Liver (tissue), 9 donors: ENCODE data around the gene SLC6A18. TPM values are rescaled to one million over a fixed set of nuclear protein-coding genes. Genes with fewer than 3 reads are reported as not detected.

Source experiments
- DNase-seq: peaks from one replicate; pipeline ENCODE4 v3.0.0-alpha.2; 2017; ENCODE audit warnings: low spot score
- H3K27ac ChIP-seq, 2 donors: one replicate each; pipeline ENCODE4 v1.7.0; 2013; ENCODE audit warnings: inconsistent platforms in 2 of 2, low read length in 2 of 2, control low read depth in 1 of 2, low read depth in 1 of 2, mild to moderate bottlenecking in 1 of 2
- H3K27me3 ChIP-seq, 4 donors: one replicate each; pipeline versions ENCODE4 v1.6.1 to v1.7.0; 2013; ENCODE audit warnings: low read length in 3 of 4, inconsistent platforms in 1 of 4, mild to moderate bottlenecking in 1 of 4, moderate library complexity in 1 of 4; ENCODE audit not compliant: control insufficient read depth in 4 of 4, insufficient read depth in 4 of 4
- H3K36me3 ChIP-seq, 4 donors: one replicate each; pipeline versions ENCODE4 v1.6.1 to v1.7.0; 2013; ENCODE audit warnings: low read length in 3 of 4, mild to moderate bottlenecking in 3 of 4, low read depth in 1 of 4, moderate library complexity in 1 of 4; ENCODE audit not compliant: control insufficient read depth in 4 of 4, insufficient read depth in 3 of 4
- H3K4me1 ChIP-seq, 4 donors: one replicate each; pipeline versions ENCODE4 v1.6.1 to v1.7.0; 2013; ENCODE audit warnings: low read length in 3 of 4, mild to moderate bottlenecking in 3 of 4, moderate library complexity in 1 of 4; ENCODE audit not compliant: control insufficient read depth in 4 of 4, insufficient read depth in 4 of 4
- H3K4me3 ChIP-seq, 3 donors: one replicate each; pipeline versions ENCODE4 v1.6.1 to v1.7.0; 2013; ENCODE audit warnings: low read length in 3 of 3, control low read depth in 1 of 3, low read depth in 1 of 3, mild to moderate bottlenecking in 1 of 3
- H3K9ac ChIP-seq, 2 donors: one replicate each; pipeline ENCODE4 v1.7.0; 2013; ENCODE audit warnings: low read length in 2 of 2, mild to moderate bottlenecking in 2 of 2, moderate library complexity in 2 of 2, control low read depth in 1 of 2, low read depth in 1 of 2
- H3K9me3 ChIP-seq, 4 donors: one replicate each; pipeline versions ENCODE4 v1.6.1 to v1.7.0; 2013; ENCODE audit warnings: low read length in 3 of 4; ENCODE audit not compliant: control insufficient read depth in 4 of 4
- FOXA2 ChIP-seq: IDR thresholded peaks from 2 replicates; pipeline ENCODE4 v1.6.1; 2016; ENCODE audit warnings: antibody characterized with exemption
- GABPA ChIP-seq, 2 donors: IDR thresholded peaks in 1 of 2; conservative IDR thresholded peaks in 1 of 2; 2 replicates each; pipeline ENCODE4 v1.6.1; 2016; ENCODE audit warnings: antibody characterized with exemption in 2 of 2, mild to moderate bottlenecking in 1 of 2, moderate library complexity in 1 of 2
- JUND ChIP-seq, 2 donors: IDR thresholded peaks; 2 replicates each; pipeline ENCODE4 v1.6.1; 2016; ENCODE audit warnings: antibody characterized with exemption in 2 of 2
- RAD21 ChIP-seq, 2 donors: IDR thresholded peaks; 2 replicates each; pipeline ENCODE4 v1.6.1; 2016; ENCODE audit warnings: antibody characterized with exemption in 2 of 2, mild to moderate bottlenecking in 2 of 2
- RXRA ChIP-seq, 2 donors: IDR thresholded peaks; 2 replicates each; pipeline ENCODE4 v1.6.1; 2017 to 2018; ENCODE audit warnings: antibody characterized with exemption in 2 of 2, mild to moderate bottlenecking in 1 of 2
- SP1 ChIP-seq: IDR thresholded peaks from 2 replicates; pipeline ENCODE4 v1.6.1; 2018; ENCODE audit warnings: antibody characterized with exemption, mild to moderate bottlenecking
- TAF1 ChIP-seq: conservative IDR thresholded peaks from 2 replicates; pipeline ENCODE4 v1.6.1; 2016; ENCODE audit warnings: antibody characterized with exemption, mild to moderate bottlenecking
- YY1 ChIP-seq: IDR thresholded peaks from 2 replicates; pipeline ENCODE4 v1.6.1; 2016; ENCODE audit warnings: antibody characterized with exemption, mild to moderate bottlenecking
- WGBS: extraction: QIAGEN DNeasy Blood & Tissue Kit; methylation state at CpG from one replicate; pipeline ENCODE4 v1.1.7; 2013; 5-methylcytosine and 5-hydroxymethylcytosine counted together
- polyA plus RNA-seq, 2 donors: library from polyadenylated mRNA; stranded (reverse) in 1 of 2; unstranded in 1 of 2; fragments of 200-250 nt in 1 of 2; fragments of >200 nt in 1 of 2; fragmentation: Nextera tagmentation in 1 of 2; extraction: Ambion mirVana in 1 of 2; gene quantifications; one replicate each; pipeline versions ENCODE4 v1.2.1 to v1.2.3, GENCODE V29; 2013 to 2015
- total RNA-seq, 2 donors: library from RNA; depleted of rRNA; stranded (reverse); fragments of >200 nt; gene quantifications; one replicate each; pipeline ENCODE4 v1.2.3, GENCODE V29; 2014
- TF ChIP-seq, protein P1 (sequence below): IDR thresholded peaks from 2 replicates; pipeline ENCODE4 v1.6.1; 2016; ENCODE audit warnings: antibody characterized with exemption, mild to moderate bottlenecking
- TF ChIP-seq, protein P2 (sequence below): IDR thresholded peaks from 2 replicates; pipeline ENCODE4 v1.6.1; 2016; ENCODE audit warnings: antibody characterized with exemption
- TF ChIP-seq, protein P3 (sequence below): IDR thresholded peaks from 2 replicates; pipeline ENCODE4 v1.6.1; 2016; ENCODE audit warnings: antibody characterized with exemption
- TF ChIP-seq, protein P4 (sequence below): fragments of 150-350 bp; IDR thresholded peaks from 2 replicates; pipeline ENCODE4 v1.5.1; 2017; ENCODE audit warnings: improper control_type of control experiment, low read depth, low read length; ENCODE audit not compliant: missing input control
- donor health status: healthy.
- donor health status: healthy.
- donor health status: healthy.
- donor health status: healthy.
- donor health status: healthy.

The SLC6A18 gene
- total and polyA plus RNA-seq, 4 donors = not detected

DNA sequence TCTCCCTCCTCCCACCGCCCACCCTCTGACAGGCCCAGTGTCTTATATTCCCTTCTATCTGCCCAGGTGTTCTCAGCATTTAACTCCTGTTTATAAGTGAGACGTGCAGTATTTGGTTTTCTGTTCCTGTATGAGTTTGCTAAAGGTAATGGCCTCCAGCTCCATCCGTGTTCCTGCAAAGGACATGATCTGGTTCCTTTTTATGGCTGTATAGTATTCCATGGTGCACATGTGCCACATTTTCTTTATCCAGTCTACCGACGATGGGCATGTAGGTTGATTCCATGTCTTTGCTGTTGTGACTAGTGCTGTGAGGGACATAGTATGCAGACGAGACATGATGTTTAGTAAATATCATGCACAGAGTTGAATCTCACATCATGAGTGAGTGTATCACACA is 30.8 kb upstream of the SLC6A18 start (continued):
- TF ChIP-seq, protein P1, sequence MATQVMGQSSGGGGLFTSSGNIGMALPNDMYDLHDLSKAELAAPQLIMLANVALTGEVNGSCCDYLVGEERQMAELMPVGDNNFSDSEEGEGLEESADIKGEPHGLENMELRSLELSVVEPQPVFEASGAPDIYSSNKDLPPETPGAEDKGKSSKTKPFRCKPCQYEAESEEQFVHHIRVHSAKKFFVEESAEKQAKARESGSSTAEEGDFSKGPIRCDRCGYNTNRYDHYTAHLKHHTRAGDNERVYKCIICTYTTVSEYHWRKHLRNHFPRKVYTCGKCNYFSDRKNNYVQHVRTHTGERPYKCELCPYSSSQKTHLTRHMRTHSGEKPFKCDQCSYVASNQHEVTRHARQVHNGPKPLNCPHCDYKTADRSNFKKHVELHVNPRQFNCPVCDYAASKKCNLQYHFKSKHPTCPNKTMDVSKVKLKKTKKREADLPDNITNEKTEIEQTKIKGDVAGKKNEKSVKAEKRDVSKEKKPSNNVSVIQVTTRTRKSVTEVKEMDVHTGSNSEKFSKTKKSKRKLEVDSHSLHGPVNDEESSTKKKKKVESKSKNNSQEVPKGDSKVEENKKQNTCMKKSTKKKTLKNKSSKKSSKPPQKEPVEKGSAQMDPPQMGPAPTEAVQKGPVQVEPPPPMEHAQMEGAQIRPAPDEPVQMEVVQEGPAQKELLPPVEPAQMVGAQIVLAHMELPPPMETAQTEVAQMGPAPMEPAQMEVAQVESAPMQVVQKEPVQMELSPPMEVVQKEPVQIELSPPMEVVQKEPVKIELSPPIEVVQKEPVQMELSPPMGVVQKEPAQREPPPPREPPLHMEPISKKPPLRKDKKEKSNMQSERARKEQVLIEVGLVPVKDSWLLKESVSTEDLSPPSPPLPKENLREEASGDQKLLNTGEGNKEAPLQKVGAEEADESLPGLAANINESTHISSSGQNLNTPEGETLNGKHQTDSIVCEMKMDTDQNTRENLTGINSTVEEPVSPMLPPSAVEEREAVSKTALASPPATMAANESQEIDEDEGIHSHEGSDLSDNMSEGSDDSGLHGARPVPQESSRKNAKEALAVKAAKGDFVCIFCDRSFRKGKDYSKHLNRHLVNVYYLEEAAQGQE = no peak

DNA sequence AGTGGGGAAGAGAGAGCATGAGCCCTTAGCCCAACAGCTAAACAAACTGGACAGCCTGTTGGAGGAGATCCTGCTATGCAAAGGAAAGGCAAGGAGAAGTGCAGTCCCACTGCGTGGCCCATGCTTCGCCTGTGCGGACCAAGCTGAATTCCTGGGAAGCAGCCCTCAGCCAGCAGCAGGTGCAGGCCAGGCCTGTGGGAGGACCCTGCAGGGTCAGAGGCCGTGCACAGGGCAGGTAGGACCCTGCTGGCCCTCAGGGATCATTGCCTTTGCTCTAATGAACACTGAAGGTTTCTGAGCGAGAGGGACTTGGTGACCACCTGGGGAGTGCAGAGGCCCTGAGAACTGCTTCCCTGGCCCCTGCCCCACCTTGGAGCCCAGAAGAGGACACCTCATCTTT is 29.7 kb upstream of the SLC6A18 start:
- Histone ChIP-seq H3K27ac (no peak overlapping the region), H3K9ac (no peak overlapping the region), H3K36me3 (no peaks in the 10 kb centered on the region), H3K4me3 (no peak overlapping the region), H3K4me1 (no peaks in the 10 kb centered on the region), H3K27me3 (peaks cover 0 to 2% (median under 1%) of the 10 kb centered on the region in 4 donors), H3K9me3 (no peaks in the 10 kb centered on the region)
- DNase-seq = no peak
- no peak for TF ChIP-seq TAF1
- TF ChIP-seq RXRA (IDR thresholded peaks at IDR 0.05) = no peak
- TF ChIP-seq RAD21 (IDR thresholded peaks at IDR 0.05) = no peak
- TF ChIP-seq, protein P2, sequence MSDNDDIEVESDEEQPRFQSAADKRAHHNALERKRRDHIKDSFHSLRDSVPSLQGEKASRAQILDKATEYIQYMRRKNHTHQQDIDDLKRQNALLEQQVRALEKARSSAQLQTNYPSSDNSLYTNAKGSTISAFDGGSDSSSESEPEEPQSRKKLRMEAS = no peak
- TF ChIP-seq, protein P3, sequence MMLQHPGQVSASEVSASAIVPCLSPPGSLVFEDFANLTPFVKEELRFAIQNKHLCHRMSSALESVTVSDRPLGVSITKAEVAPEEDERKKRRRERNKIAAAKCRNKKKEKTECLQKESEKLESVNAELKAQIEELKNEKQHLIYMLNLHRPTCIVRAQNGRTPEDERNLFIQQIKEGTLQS = no peak
- WGBS = 96% methylated on average over 5 of the region's 5 CpGs

DNA sequence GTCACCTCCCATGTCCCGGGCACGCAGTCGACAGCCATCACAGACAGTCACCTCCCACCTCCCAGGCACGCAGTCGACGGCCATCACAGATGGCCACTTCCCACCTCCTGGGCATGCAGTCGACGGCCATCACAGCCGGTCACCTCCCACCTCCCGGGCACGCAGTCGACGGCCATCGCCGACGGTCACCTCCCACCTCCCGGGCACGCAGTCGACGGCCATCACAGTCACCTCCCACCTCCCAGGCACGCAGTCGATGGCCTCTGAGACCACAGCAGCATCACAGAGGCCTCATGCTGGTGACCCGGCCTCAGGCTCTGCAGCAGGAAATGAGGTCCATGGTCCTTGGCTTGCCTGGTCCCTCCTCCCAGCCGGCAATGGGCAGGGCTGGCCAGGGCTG is 29.3 kb upstream of the SLC6A18 start:
- H3K4me1 ChIP-seq = no peaks in the 10 kb centered on the region
- TF ChIP-seq SP1 (no peak), YY1 (no peak), FOXA2 (no peak), JUND (IDR thresholded peaks at IDR 0.05) (no peak), GABPA (IDR thresholded peaks at IDR 0.05 in 1 of 2, conservative IDR thresholded peaks at IDR 0.05 in 1 of 2) (no peak)
- TF ChIP-seq, protein P1 = no peak
- TF ChIP-seq, protein P4, sequence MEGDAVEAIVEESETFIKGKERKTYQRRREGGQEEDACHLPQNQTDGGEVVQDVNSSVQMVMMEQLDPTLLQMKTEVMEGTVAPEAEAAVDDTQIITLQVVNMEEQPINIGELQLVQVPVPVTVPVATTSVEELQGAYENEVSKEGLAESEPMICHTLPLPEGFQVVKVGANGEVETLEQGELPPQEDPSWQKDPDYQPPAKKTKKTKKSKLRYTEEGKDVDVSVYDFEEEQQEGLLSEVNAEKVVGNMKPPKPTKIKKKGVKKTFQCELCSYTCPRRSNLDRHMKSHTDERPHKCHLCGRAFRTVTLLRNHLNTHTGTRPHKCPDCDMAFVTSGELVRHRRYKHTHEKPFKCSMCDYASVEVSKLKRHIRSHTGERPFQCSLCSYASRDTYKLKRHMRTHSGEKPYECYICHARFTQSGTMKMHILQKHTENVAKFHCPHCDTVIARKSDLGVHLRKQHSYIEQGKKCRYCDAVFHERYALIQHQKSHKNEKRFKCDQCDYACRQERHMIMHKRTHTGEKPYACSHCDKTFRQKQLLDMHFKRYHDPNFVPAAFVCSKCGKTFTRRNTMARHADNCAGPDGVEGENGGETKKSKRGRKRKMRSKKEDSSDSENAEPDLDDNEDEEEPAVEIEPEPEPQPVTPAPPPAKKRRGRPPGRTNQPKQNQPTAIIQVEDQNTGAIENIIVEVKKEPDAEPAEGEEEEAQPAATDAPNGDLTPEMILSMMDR = no peak
- H3K9ac ChIP-seq = no peak overlapping the region
- H3K27ac ChIP-seq = no peak overlapping the region
- no peak for DNase-seq
- WGBS = 90% methylated on average over 24 of the region's 24 CpGs
- H3K9me3 ChIP-seq = no peaks in the 10 kb centered on the region
- H3K36me3 ChIP-seq = no peaks in the 10 kb centered on the region
- no peak overlapping the region for H3K4me3 ChIP-seq
- peaks cover 0 to 2% (median under 1%) of the 10 kb centered on the region in 4 donors for H3K27me3 ChIP-seq
